ENCODE data around the gene GLG1.
A peak's percentile ranks its signal among the peaks of the same experiment; 100 is the strongest.
"Not testable (repeated sequence)": the region's sequence is repeated elsewhere in the genome, so short reads cannot be mapped to it uniquely, and the experiment has no call there.

GLG1 gene

DNA sequence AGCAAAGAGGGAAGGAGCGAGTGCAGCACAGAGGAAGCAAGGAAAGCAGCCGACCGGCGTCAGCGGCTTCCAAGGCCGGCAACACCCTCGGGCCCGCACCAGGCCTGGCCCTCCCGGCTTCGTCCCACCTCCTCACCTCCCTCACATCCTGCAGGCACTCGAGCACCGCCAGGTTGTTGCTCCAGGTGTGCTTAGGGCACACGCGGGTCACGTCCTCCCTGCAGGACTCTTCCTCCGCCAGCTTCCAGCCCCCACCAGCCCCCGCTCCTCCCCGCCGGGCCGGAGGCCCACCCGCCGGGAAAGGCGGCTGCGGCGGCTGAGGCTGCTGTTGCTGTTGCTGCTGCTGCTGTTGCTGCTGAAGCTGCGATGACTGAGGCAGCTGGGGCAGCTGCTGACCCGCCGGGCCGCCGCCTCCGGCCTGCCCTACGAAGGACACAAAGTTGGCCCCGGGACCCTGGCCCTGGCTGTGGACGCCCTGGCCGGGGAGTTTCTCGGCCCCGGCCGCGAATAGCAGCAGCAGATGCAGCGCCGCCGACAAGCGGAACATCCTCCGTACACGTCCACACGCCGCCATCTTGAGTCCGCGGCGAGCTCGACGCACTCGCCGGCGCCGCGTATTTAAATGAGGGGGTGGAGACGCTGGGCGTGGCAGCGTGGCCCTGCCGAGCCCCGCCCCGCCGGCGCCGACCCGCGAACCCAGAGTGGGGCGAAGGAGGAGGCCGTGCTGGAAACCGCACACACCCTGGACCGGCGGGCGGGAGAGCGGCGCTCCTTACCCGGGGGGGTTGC, at the start of gene GLG1:
TSS of gene GLG1 (minus strand) at position 594 of the 789 bp plus-strand sequence. CDS start at position 574, 20 bp downstream.
- DNase-seq = peak; percentile 95 to 97 (median 97)

DNA sequence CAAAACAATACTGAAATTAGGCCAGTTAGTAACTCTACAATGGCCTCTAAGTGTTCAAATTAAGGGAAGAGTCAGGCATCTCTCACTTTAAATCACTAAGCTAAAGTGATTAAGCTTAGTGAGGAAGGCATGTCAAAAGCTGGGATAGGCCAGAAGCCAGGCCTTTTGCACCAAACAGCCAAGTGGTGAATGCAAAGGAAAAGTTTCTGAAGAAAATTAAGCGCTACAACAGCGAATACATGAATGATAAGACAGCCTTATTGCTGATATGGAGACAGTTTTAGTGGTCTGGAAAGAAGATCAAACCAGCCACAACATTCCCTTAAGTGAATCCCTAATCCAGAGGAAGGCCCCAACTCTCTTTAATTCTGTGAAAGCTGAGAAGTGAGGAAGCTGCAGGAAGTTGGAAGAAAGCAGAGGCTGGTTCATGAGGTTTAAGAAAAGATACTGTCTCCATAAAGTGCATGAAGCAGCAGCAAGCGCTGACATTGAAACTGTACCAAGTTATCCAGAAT, 47.7 kb upstream of the GLG1 start:
- no peak for DNase-seq

DNA sequence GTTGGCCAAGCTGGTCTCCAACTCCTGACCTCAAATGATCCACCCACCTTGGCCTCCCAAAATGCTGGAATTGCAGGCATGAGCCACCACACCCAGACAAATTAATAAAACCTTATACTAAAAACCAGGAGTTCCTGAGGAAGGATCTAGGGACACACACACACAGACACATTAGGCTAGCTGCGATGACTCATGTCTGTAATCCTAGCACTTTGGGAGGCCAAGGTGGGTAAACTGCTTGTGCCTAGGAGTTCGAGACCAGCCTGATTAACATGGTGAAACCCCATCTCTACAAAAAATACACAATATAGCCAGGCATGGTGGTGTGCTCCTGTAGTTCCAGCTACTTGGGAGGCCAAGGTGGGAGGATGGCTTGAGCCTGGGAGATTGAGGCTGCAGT, 46.0 kb upstream of the GLG1 start:
- not testable (repeated sequence) for DNase-seq

DNA sequence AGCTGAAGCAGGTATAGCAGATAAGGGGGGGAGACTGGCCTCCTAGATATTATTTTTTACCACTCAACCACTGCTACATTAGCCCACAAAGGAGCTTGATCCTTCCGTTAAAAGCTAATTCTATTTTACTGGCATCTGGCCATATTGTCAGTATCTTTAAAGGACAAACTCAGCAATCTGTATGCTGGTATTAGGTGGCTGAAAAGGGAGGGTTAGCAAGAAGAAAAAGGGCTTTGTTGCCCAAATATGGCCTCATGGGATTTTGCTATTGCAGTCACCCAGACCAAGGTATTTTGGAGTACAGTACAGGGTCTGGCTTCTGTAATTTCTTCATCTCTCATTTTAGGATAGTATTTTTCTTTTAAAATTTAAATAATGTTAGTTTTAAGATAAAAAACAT, 45.3 kb upstream of the GLG1 start:
- no peak for DNase-seq

DNA sequence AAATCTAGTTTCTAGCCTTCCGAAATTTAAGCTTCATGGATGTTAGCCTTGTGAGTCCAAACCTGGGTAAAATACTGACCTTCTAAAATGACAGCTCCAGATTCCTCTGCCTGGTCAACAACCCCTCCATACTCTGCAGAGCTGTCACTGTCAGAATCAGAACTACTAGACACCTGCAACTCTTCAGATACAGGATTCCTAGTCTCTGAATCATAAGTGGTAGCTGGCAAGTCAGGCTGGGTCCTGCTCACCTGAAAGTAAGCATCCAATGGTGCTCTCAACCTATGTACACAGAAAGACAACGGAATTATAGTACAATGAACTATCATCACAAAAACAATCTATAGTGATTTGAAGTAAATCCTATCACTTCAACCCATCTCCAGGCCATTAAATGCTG, 44.9 kb upstream of the GLG1 start:
- DNase-seq = no peak

DNA sequence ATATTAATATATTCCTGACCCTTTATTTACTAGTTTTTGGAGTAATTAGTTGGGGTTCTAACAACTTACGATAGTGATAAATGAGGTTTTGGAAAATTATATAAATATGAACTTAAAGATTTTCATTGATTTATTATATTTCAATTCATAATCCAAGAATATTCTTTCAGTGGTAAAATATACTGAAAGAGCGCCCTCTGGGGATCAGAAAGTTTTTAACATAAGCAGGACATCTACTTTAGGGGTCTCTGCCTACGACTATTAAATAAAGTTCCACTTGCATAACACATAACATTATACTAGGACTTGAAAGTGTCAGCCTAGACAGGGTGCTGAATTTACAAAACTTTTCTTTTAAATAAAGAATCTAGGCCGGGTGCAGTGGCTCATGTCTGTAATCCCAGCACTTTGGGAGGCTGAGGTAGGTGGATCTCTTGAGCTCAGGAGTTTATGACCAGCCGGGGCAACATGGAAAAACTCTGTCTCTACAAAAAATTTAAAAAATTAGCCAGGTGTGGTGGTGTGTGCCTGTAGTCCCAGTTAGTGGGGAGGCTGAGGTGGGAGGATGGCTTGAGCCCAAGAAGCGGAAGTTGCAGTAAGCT, 44.2 kb upstream of the GLG1 start:
- peak; percentile 16 to 28 (median 28) for DNase-seq

DNA sequence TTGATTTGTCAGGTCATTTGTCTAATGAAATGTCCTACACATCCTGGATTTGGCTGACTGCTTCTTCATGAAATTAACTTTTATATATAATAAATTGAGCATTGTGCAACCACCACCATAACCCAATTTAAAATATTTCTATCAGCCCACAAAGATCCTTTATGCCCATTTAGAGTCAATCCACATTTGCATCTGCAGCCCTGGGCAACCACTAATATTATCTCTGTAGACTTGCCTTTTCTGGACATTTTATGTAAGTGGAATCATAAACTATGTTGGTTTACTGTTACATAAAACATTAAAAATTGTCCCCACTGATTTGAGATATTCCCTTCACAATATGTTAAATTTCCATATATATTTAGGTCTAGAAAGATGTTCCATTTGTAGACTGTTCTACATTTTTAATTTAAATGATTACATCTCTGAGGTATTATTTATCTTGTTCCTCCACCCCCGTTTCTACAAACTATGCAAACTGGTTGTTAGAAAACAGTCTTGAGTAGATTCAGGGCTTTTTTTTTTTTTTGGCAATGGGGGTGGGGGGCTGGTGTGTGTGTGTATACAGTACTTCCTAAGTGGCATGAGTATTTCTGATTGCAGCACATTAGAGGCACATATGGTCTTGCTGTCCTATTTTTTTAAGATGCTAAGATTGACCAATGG, 43.1 kb upstream of the GLG1 start:
- no peak for DNase-seq

DNA sequence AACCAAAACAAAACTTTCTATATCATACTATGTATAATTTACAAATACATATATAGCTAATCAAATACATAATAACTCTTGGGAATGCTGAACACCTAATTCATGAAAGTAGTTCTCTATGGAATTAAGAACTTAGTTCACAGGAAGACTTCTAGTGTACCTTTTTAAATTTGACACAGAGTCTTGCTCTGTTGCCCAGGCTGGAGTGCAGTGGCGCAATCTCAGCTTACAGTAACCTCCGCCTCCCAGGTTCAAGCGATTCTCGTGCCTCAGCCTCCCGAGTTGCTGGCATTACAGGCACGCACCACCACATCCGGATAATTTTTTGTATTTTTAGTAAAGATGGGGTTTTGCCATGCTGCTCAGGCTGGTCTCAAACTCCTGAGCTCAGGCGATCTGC, 35.1 kb upstream of the GLG1 start:
- DNase-seq = no peak

DNA sequence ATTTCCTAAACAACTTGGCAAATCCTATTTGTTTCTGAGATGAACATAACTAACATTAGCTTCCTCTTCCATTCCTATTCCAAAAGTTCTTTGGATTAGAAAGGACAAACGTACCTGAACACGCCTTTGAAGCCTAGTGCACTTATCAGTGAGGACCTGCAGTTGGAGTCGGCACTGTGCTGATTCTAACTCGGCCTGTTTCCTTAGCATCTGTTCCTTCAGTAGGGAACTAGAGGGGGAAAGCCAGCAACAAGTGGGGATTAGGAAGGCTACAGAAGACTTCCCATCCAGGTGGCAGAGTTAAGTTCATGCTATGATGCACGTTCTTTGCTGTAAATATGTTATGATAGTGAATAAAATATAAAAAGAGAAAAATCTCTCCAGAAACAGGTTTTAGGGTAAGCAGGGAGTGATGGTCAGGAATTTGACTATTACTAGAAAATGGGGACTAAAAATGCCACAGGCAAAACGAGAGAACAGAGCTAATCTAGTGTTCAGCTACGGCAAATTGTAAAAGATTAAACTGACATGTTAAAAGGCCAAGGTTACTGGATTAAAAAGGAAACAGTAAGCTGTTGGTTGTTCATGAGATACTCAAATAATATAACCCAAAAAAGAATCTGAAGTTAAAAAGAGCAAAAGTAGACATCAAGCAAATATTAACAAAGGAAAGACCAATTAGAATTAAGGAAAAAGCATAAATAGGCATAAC, 31.0 kb upstream of the GLG1 start:
- no peak for DNase-seq

DNA sequence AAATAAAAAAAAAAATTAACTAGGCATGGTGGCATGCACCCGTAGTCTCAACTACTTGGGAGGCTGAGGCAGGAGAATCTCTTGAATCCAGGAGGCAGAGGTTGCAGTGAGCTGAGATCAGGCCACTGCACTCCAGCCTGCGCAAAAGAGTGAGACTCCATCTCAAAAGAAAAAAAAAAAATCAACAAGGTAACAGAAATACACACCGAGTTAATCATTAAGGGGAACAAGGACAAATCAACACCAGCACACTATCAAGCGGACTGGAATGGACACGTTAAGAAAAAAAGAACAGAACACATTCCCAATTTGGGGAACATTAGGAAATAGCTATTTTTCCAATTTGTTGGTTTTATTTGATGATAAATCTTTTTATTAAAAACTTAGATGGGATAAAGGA, 28.4 kb upstream of the GLG1 start:
- DNase-seq = no peak

DNA sequence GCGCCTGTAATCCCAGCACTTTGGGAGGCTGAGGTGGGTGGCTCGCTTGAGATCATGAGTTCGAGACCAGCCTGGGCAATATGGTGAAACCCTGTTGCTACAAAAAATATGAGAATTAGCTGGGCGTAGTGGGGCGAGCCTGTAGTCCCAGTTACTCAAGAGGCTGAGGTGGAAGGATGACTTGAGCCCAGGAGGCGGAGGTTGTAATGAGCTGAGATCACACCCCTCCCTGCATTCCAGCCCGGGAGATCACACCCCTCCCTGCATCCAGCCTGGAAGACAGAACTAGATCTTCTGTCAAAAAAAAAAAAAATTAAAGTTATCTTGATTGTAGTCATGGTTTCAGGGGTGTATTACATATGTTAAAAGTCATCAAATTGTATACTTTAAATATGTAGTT, 26.8 kb upstream of the GLG1 start:
- no peak for DNase-seq

DNA sequence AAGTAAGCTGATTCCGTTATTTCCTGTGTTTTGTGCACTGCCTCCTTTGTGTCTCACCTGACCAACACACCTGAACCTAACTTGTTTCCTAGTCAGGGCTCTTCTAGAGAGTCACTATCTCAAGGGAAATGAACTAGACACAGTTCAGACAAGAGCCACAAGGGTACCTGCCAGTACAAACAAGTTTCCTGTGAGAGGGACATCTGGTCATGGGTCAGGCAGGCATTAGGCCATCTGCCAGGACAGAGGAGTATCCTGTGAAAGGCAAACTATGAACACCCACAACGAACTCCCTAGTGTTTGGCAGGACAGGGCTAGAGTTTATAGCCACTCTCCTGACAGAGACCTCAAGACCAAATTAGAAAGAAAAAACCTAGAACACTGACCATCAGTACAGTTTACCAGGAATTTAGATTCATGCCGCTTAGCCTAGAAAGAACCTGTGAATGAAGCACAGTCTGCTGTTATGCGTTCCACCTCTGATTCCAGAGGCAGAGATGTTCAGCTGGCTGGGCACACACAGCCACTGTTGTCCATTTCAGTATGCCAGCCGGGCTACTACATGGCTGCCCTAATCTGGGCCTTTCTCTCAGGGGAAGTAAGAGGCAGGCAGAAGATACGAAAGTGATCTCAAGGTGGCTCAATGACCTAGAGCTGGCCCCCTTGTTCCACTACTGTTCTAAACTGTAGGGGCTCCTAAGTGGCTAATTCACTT, 20.7 kb upstream of the GLG1 start:
- no peak for DNase-seq

DNA sequence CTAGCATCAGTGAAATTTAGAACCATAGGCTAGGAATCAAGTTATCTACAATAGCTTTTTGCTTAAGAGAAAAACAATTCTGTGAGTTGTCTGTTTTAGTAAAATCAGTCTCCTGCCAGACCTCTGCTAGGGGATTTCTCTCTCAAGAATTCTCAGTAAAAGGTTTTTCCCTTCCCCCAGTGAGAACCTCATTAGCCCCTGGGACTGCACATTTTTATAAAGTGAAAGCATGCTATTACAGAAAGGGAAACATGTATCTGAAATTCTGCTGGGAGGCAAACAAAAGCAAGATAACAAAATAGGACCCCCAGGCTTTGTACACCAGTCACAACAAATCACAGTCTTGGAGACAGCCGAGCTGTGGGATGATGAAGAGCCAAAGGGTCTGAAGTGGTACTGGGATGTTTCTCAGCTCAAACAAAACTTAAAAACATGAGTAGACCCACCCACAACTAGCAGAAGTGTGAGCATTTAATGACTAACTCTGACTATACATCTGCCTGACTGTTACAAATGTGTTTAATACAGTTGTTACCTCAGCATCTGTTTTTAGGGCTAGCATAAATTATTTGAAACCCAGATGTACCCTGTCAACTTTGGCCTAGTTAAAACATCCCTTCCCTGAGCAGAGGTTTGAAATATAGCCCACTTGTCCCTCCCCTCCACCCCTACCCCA, 20.0 kb upstream of the GLG1 start:
- no peak for DNase-seq

DNA sequence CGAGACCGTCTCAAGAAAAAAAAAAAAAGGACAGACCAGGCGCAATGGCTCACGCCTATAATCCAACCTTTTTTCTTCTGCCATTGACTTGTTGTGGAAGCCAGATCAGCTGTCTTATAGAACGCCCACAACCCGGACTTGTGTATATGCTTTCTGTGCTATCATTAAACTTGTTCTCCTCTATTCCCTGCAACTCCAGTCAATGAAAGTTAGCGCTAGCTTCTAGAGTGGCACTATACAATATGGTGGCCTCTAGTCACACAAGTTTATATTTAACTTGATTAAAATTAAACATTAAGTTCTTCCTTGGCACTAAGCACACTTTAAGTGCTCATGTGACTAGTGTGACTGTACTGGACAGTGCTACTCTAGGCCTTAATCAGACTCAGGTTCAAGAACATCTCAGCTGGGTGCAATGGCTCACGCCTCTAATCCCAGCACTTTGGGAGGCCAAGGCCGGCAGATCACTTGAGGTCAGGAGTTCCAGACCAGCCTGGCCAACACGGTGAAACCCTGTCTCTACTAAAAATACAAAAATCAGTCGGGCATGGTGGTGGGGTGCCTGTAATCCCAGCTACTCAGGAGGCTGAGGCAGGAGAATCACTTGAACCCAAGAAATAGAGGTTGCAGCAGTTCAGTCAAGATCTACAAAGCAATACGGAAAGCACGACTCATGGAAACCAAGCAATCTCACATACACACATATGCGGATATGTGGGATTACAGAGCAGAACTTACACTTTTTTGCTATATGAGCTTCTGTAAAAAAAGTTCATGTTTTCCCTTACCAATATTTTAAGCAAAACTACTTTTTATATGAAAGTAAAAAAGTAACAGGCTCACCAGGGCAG, 18.8 kb upstream of the GLG1 start:
- DNase-seq = no peak

DNA sequence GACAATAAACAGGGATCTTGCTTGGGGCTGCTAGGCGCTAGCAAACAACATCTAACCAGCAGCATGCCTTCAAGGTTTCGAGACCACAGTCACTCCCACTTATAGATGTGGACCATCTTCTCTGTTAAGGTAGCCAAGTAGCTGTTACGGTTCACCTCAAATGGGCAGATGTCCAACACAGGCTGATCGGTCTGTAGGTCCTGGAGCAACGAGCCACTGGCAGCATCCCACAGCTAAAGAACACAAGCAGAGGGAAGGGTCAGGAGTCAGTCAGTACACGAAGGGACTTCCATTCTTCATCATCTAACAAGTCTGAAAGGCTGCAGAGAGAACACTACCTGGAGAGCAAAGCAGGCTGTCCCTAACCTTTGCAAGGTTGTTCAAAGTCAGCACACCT, 16.9 kb upstream of the GLG1 start:
- DNase-seq = no peak

DNA sequence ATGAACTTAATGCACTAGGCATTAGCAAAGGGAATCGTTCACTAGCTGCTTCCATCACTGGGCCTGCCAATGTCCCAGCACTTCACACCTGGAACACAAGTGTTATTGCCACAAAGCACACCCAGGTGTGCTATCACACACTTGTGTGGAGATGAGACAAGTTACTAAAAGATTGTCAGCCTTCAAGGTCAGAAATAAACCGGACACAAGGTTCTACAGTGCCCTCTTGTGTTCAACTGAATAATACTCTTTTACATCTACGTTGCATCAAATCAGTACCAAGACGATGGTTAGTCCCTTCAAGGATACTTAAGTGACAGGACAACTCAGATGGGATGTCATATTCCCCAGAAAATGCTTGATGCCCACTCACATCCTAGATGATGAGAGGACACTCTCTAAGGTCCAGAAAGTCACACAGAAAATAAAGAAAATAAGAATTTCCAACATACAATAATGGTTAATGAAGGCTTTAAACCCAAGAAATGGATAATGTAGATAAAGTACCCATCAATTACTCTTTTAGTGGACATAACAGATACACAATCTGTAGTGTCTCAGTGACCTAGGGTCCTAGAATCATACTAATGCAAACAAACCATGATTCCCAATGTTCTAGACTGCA, 16.4 kb upstream of the GLG1 start:
- DNase-seq = peak; percentile 62 to 82 (median 73)

DNA sequence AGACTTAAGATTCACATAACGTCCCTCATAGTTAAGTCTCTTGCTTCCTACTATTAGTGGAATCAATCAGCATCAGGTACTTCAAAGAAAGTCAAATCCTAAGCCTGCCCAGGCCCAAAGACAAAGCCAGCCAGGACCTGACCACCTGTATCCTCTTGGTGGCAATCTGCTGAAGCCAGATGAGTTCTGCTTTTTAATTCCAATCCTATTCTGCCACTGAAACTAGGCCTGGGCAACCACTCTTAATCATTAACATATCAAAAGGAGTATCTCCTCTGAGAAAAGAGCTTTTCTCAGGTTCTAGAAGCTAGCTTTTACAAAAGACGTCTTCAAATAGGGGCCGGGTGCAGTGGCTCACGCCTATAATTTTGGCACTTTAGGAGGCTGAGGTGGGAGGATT, 15.1 kb upstream of the GLG1 start:
- no peak for DNase-seq

DNA sequence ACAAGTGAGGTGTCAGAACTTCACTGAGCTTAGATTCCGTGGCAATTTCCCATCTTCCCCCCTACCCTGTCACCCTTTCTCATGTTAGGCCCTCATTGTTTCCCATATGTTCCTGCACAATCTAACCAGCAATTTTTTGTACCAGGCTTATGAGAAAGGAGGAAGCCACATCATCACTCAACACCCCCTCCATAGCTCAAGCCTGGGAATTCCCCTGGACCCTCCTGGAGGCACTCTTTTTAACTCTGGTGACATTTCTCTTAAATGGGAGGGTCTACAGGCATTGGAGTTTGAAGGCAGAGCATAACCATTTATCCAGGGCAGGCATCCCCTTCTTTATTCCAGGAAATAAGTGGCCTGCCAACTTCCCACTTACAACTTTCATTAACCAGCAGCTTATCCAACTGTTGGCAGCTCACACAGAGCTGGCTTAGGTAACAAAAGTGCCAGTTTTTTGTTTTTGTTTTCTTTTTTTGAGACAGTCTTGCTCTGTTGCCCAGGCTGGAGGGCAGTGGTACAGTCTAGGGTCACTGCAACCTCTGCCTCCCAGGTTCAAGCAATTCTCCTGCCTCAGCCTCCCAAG, 10.4 kb upstream of the GLG1 start:
- DNase-seq = peak in 2 of 3 donors; percentile 34 to 56

DNA sequence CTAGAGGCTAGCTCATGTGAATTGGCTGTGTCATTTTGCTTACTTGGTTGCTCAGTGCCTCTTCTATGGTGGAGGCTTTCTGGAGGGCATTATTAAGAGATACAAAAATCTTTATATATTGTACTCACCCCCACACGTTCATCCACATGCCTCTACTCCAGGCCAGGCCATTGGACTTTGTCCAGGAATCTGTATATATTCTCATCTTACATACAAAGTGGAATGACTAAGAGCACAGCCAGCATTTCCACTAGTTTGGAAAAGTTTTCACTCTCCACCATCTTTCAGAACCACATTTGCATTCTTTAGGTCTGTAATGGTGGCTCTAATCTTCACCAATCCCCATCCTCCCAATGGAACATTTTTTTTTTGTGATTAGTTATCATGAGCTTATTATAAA, 4.8 kb upstream of the GLG1 start:
- no peak for DNase-seq

DNA sequence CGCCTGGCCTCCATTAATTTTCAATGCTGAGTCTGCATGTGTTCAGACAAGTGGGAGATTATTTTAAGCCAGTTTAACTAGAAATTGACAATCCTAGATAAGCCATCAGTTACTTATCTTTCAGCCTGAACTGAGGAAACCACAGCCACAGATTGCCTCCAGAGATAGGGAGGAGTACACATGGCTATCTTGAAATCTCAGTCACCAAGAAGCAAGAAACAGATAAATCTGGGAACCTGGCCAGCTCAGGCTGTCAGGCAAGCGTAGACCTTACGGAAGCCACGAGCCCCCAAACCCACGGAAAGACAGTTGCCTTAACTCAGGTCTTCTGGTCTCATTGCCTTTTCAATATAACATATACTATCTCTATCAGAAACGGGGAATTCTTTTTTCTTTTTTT, 2.0 kb upstream of the GLG1 start:
- DNase-seq = no peak

All from suppressor macrophage treated with lipopolysaccharide for 1 hour (primary cell).